ENCODE data around the gene DEDD.

Gene DEDD

GRCh38 chr1:161173711-161174110, 41.2 kb upstream of the DEDD start:
- TF ChIP-seq FOXP2 (optimal IDR thresholded peaks at IDR 0.05; ENCODE audit: borderline replicate concordance, extremely low read depth, extremely low read length, insufficient read depth) = no peak

GRCh38 chr1:161172776-161173376, 40.4 kb upstream of the DEDD start:
- TF ChIP-seq SIN3A (IDR thresholded peaks at IDR 0.05; ENCODE audit: borderline replicate concordance, insufficient read depth, low read length) (no peak), FOXP2 (optimal IDR thresholded peaks at IDR 0.05; ENCODE audit: borderline replicate concordance, extremely low read depth, extremely low read length, insufficient read depth) (no peak), POLR2AphosphoS5 (IDR thresholded peaks at IDR 0.05; ENCODE audit: low read depth, low read length) (no peak), REST (IDR thresholded peaks at IDR 0.05; ENCODE audit: insufficient read depth in 1 of 2, low read depth in 2 of 2, low read length in 2 of 2) (no peak), TAF1 (IDR thresholded peaks at IDR 0.05; ENCODE audit: borderline replicate concordance, insufficient read depth, low read length) (no peak)

- TF ChIP-seq POLR2AphosphoS5 (IDR thresholded peaks at IDR 0.05; ENCODE audit: low read depth, low read length) = no peak
- no peak for TF ChIP-seq FOXP2 (optimal IDR thresholded peaks at IDR 0.05; ENCODE audit: borderline replicate concordance, extremely low read depth, extremely low read length, insufficient read depth)
- TF ChIP-seq REST (IDR thresholded peaks at IDR 0.05; ENCODE audit: insufficient read depth in 1 of 2, low read depth in 2 of 2, low read length in 2 of 2) = no peak
- TF ChIP-seq TAF1 (IDR thresholded peaks at IDR 0.05; ENCODE audit: borderline replicate concordance, insufficient read depth, low read length) = no peak
- no peak for TF ChIP-seq SIN3A (IDR thresholded peaks at IDR 0.05; ENCODE audit: borderline replicate concordance, insufficient read depth, low read length)
These were observed 39.9 kb upstream of the DEDD start for GRCh38 chr1:161172349-161172748.

- TF ChIP-seq POLR2AphosphoS5 (IDR thresholded peaks at IDR 0.05; ENCODE audit: low read depth, low read length) (no peak), TAF1 (IDR thresholded peaks at IDR 0.05; ENCODE audit: borderline replicate concordance, insufficient read depth, low read length) (no peak), FOXP2 (optimal IDR thresholded peaks at IDR 0.05; ENCODE audit: borderline replicate concordance, extremely low read depth, extremely low read length, insufficient read depth) (no peak), REST (IDR thresholded peaks at IDR 0.05; ENCODE audit: insufficient read depth in 1 of 2, low read depth in 2 of 2, low read length in 2 of 2) (no peak), SIN3A (IDR thresholded peaks at IDR 0.05; ENCODE audit: borderline replicate concordance, insufficient read depth, low read length) (no peak)
These were observed 39.2 kb upstream of the DEDD start for GRCh38 chr1:161171696-161172095.

- TF ChIP-seq REST (IDR thresholded peaks at IDR 0.05; ENCODE audit: insufficient read depth in 1 of 2, low read depth in 2 of 2, low read length in 2 of 2) (no peak), SIN3A (IDR thresholded peaks at IDR 0.05; ENCODE audit: borderline replicate concordance, insufficient read depth, low read length) (no peak), FOXP2 (optimal IDR thresholded peaks at IDR 0.05; ENCODE audit: borderline replicate concordance, extremely low read depth, extremely low read length, insufficient read depth) (no peak)
These were observed 38.7 kb upstream of the DEDD start for GRCh38 chr1:161171191-161171590.

Measured in PFSK-1 (cell line).